ENCODE results near the gene COL5A2.

The COL5A2 gene

DNA sequence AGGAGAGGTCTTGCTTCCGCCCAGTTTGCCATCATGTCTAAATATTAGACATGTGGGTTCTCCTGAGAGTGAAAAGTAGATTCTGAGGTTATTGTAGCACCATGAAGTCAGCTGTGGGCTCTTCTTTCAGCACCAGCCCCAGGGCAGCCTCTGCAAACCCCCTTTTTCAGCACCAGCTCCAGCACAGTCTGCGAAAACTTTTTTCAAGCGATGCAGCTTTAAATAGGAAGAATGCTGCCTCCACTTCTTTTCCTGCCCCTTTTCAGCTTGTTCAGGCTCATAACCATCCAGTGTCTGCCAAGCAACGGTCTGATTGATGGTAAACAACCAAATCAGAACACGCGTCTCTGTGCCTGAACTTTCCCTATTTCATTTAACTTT, at the start of gene COL5A2:
TSS of gene COL5A2 (minus strand) at position 192 of the 381 bp plus-strand sequence. CDS start at position 35, 157 bp downstream.
- Histone ChIP-seq H3K27me3 (replicated peaks; ENCODE audit: control insufficient read depth, insufficient read depth, low read length) (no peaks in the 10 kb centered on the region), H3K9ac (ENCODE audit: low read length) (peak within 1 kb of the TSS; percentile 95), H3K9me3 (ENCODE audit: control insufficient read depth, low read length) (no peaks in the 10 kb centered on the region), H3K36me3 (ENCODE audit: control insufficient read depth, insufficient read depth, low read length, severe bottlenecking) (peaks cover 3% of the 10 kb centered on the region), H3K4me1 (ENCODE audit: control insufficient read depth, insufficient read depth, low read length) (peaks cover 11% of the 10 kb centered on the region), H3K4me3 (ENCODE audit: low read length) (peak within 1 kb of the TSS; percentile 95)
- peak; percentile 95 for DNase-seq (ENCODE audit: low read depth)

DNA sequence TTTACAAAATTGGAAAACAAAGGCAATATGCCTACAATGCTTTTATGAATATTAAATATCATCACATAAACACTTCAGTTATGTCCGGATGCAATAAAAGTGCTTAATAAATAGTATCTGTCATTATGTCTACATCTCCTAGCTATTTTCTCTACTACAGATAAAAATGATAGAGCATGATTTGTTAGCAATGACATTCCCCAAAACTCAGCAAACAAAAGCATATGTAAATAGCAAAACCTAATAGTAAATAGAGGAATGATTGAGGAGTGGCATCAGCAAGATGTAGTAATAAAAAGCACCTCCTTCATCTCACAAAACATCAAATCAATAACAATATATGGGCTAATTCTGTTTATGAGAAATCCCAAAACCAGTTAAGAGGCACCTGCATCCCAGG, 46.5 kb upstream of the COL5A2 start:
- Histone ChIP-seq H3K27me3 (replicated peaks; ENCODE audit: control insufficient read depth, insufficient read depth, low read length) (no peaks in the 10 kb centered on the region), H3K9me3 (ENCODE audit: control insufficient read depth, low read length) (no peaks in the 10 kb centered on the region), H3K4me1 (ENCODE audit: control insufficient read depth, insufficient read depth, low read length) (peaks cover 14% of the 10 kb centered on the region), H3K36me3 (ENCODE audit: control insufficient read depth, insufficient read depth, low read length, severe bottlenecking) (no peaks in the 10 kb centered on the region), H3K9ac (ENCODE audit: low read length) (no peak overlapping the region), H3K4me3 (ENCODE audit: low read length) (no peak overlapping the region)
- DNase-seq (ENCODE audit: low read depth) = no peak

DNA sequence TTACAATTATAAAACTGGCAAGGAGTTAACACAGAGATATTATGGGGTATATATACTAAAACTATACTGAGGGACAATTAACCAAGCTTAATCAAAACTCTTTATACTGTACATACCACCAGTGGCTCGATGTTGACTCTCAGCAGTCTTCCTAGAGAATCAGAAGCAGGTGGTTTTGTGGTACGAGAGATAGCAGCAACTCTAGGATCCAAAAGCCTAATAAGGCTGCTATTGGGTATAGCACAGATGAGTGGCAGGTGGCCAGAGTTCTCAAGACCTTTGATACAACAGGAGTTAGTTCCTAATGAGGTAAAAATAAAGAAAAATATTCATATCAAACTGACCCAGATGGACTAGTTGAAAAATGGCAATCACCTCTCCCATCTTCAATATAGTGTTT, 45.5 kb upstream of the COL5A2 start:
- Histone ChIP-seq H3K27me3 (replicated peaks; ENCODE audit: control insufficient read depth, insufficient read depth, low read length) (no peaks in the 10 kb centered on the region), H3K9me3 (ENCODE audit: control insufficient read depth, low read length) (no peaks in the 10 kb centered on the region), H3K9ac (ENCODE audit: low read length) (no peak overlapping the region), H3K4me3 (ENCODE audit: low read length) (no peak overlapping the region), H3K36me3 (ENCODE audit: control insufficient read depth, insufficient read depth, low read length, severe bottlenecking) (no peaks in the 10 kb centered on the region), H3K4me1 (ENCODE audit: control insufficient read depth, insufficient read depth, low read length) (peaks cover 14% of the 10 kb centered on the region)
- DNase-seq (ENCODE audit: low read depth) = no peak

DNA sequence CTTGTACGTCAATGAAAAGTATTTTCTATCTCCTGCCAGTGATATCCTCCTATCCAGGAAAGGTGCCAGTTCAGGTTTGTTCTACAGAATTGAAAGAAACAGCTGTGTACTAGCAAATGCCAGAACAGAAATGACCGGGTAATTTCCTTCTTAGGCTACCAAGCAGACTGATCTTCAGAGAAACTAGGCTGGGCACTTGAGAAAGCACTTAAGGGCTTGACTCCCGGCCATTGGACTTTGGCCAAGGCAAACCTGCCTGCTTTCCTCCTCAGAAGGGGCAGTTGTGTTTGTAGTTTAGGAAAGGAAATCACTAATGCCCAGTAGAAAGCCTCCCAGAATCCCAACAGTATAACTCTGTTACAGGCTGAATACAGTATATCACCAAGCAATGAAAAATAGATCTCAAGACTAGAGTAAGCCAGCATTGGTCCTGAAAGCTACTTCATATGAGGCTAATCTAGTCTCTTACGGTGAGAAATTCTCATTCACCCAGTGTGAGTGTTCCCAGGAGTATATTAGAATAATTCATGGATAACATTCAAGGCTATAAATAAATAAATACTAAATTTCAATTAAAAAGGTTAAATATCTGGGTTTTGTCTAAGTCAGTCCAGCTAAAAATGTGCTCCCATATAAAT, 43.0 kb upstream of the COL5A2 start:
- H3K4me1 ChIP-seq (ENCODE audit: control insufficient read depth, insufficient read depth, low read length) = peaks cover 14% of the 10 kb centered on the region
- no peaks in the 10 kb centered on the region for H3K27me3 ChIP-seq (replicated peaks; ENCODE audit: control insufficient read depth, insufficient read depth, low read length)
- no peak overlapping the region for H3K4me3 ChIP-seq (ENCODE audit: low read length)
- peak; percentile 57 for DNase-seq (ENCODE audit: low read depth)
- H3K9me3 ChIP-seq (ENCODE audit: control insufficient read depth, low read length) = no peaks in the 10 kb centered on the region
- peak overlapping the region; percentile 3 for H3K9ac ChIP-seq (ENCODE audit: low read length)
- H3K36me3 ChIP-seq (ENCODE audit: control insufficient read depth, insufficient read depth, low read length, severe bottlenecking) = no peaks in the 10 kb centered on the region

DNA sequence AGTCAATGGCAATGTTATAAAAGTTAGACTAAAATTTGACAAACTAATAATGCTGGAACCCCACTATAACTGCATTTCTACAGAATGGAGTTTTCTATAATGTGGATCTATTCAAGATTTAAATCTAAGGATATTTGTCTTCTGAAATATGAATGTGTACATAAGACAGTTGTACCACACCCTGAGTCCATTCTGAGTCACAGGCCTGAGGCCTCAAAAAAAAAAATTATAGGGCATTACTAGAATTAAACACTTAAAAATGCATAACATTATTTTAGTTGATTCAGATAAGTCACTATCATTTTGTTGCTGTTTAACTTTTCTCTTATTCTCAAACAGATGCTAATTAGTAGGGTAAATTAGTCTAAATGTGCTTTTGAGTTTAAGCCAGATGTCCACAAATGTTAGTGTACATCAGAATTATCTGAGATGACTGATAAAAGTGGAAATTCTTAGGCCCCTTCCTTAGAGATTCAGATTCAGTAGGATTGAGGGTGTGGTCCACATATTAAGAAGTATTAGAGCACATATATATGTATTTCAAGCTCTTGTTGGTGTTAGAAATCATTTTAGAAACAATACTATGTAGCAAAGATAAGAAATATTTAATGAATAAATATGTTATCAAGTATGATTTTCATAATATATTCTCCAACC, 42.4 kb upstream of the COL5A2 start:
- Histone ChIP-seq H3K9ac (ENCODE audit: low read length) (peak overlapping the region; percentile 3), H3K4me3 (ENCODE audit: low read length) (no peak overlapping the region), H3K9me3 (ENCODE audit: control insufficient read depth, low read length) (no peaks in the 10 kb centered on the region), H3K36me3 (ENCODE audit: control insufficient read depth, insufficient read depth, low read length, severe bottlenecking) (no peaks in the 10 kb centered on the region), H3K27me3 (replicated peaks; ENCODE audit: control insufficient read depth, insufficient read depth, low read length) (no peaks in the 10 kb centered on the region), H3K4me1 (ENCODE audit: control insufficient read depth, insufficient read depth, low read length) (peaks cover 14% of the 10 kb centered on the region)
- peak; percentile 70 for DNase-seq (ENCODE audit: low read depth)

DNA sequence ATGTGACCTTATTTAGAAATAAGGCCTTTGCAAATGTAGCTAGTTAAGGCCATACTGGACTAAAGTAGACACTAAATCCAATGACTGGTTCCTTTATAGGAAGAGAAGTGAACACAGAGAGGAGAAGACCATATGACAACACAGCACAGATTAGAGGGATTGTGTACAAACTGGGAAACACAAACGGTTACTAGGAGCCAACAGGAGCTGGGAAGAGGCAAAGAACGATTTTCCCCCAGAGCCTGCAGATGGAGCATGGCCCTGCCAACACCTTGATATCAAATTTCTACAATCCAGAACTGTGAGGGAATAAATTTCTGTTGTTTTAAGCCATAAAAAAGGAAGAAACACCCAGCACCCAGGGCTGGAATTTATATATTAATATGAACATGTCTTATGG, 38.7 kb upstream of the COL5A2 start:
- Histone ChIP-seq H3K9ac (ENCODE audit: low read length) (no peak overlapping the region), H3K4me1 (ENCODE audit: control insufficient read depth, insufficient read depth, low read length) (peaks cover 16% of the 10 kb centered on the region), H3K4me3 (ENCODE audit: low read length) (no peak overlapping the region), H3K9me3 (ENCODE audit: control insufficient read depth, low read length) (no peaks in the 10 kb centered on the region), H3K27me3 (replicated peaks; ENCODE audit: control insufficient read depth, insufficient read depth, low read length) (no peaks in the 10 kb centered on the region), H3K36me3 (ENCODE audit: control insufficient read depth, insufficient read depth, low read length, severe bottlenecking) (no peaks in the 10 kb centered on the region)
- no peak for DNase-seq (ENCODE audit: low read depth)

DNA sequence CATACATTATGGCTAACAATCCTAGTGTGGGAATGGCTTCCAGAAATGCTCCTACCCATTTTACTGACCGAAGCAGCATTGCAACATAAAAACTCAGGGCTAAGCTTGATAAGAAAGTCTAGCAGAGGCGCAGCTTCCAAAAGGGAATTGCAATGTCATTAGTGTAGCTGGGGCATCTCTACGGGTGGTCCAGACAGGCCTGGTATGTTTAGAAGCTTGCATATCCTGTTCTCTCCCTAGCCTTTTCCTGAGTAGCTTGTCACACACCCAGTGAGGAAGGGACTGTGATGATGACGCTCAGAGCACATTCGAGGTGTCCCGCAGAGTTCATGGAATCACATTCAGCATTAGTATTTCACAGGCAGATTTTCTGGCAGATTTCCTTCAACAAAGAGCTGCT, 38.0 kb upstream of the COL5A2 start:
- H3K9ac ChIP-seq (ENCODE audit: low read length) = no peak overlapping the region
- no peak overlapping the region for H3K4me3 ChIP-seq (ENCODE audit: low read length)
- H3K36me3 ChIP-seq (ENCODE audit: control insufficient read depth, insufficient read depth, low read length, severe bottlenecking) = no peaks in the 10 kb centered on the region
- H3K27me3 ChIP-seq (replicated peaks; ENCODE audit: control insufficient read depth, insufficient read depth, low read length) = no peaks in the 10 kb centered on the region
- peaks cover 16% of the 10 kb centered on the region for H3K4me1 ChIP-seq (ENCODE audit: control insufficient read depth, insufficient read depth, low read length)
- H3K9me3 ChIP-seq (ENCODE audit: control insufficient read depth, low read length) = no peaks in the 10 kb centered on the region
- no peak for DNase-seq (ENCODE audit: low read depth)

GRCh38 chr2:189217051-189217450, 37.5 kb upstream of the COL5A2 start:
- DNase-seq (ENCODE audit: low read depth) = no peak
- no peaks in the 10 kb centered on the region for H3K36me3 ChIP-seq (ENCODE audit: control insufficient read depth, insufficient read depth, low read length, severe bottlenecking)
- H3K9me3 ChIP-seq (ENCODE audit: control insufficient read depth, low read length) = no peaks in the 10 kb centered on the region
- H3K9ac ChIP-seq (ENCODE audit: low read length) = no peak overlapping the region
- no peaks in the 10 kb centered on the region for H3K27me3 ChIP-seq (replicated peaks; ENCODE audit: control insufficient read depth, insufficient read depth, low read length)
- peaks cover 12% of the 10 kb centered on the region for H3K4me1 ChIP-seq (ENCODE audit: control insufficient read depth, insufficient read depth, low read length)
- no peak overlapping the region for H3K4me3 ChIP-seq (ENCODE audit: low read length)

GRCh38 chr2:189214484-189214883, 34.9 kb upstream of the COL5A2 start:
- Histone ChIP-seq H3K36me3 (ENCODE audit: control insufficient read depth, insufficient read depth, low read length, severe bottlenecking) (no peaks in the 10 kb centered on the region), H3K9ac (ENCODE audit: low read length) (no peak overlapping the region), H3K27me3 (replicated peaks; ENCODE audit: control insufficient read depth, insufficient read depth, low read length) (no peaks in the 10 kb centered on the region), H3K4me3 (ENCODE audit: low read length) (no peak overlapping the region), H3K9me3 (ENCODE audit: control insufficient read depth, low read length) (no peaks in the 10 kb centered on the region), H3K4me1 (ENCODE audit: control insufficient read depth, insufficient read depth, low read length) (peaks cover 22% of the 10 kb centered on the region)
- DNase-seq (ENCODE audit: low read depth) = no peak

- Histone ChIP-seq H3K9me3 (ENCODE audit: control insufficient read depth, low read length) (no peaks in the 10 kb centered on the region), H3K9ac (ENCODE audit: low read length) (no peak overlapping the region), H3K4me1 (ENCODE audit: control insufficient read depth, insufficient read depth, low read length) (peaks cover 35% of the 10 kb centered on the region), H3K36me3 (ENCODE audit: control insufficient read depth, insufficient read depth, low read length, severe bottlenecking) (no peaks in the 10 kb centered on the region), H3K4me3 (ENCODE audit: low read length) (no peak overlapping the region), H3K27me3 (replicated peaks; ENCODE audit: control insufficient read depth, insufficient read depth, low read length) (no peaks in the 10 kb centered on the region)
- no peak for DNase-seq (ENCODE audit: low read depth)
Measured at GRCh38 chr2:189213250-189213649, 33.7 kb upstream of the COL5A2 start.

- peak overlapping the region; percentile 80 for H3K4me3 ChIP-seq (ENCODE audit: low read length)
- H3K27me3 ChIP-seq (replicated peaks; ENCODE audit: control insufficient read depth, insufficient read depth, low read length) = no peaks in the 10 kb centered on the region
Measured at GRCh38 chr2:189210250-189211087, 30.9 kb upstream of the COL5A2 start.

More at GRCh38 chr2:189210250-189211087, 30.9 kb upstream of the COL5A2 start:
- Histone ChIP-seq H3K36me3 (ENCODE audit: control insufficient read depth, insufficient read depth, low read length, severe bottlenecking) (no peaks in the 10 kb centered on the region), H3K9ac (ENCODE audit: low read length) (peak overlapping the region; percentile 90), H3K4me1 (ENCODE audit: control insufficient read depth, insufficient read depth, low read length) (peaks cover 45% of the 10 kb centered on the region), H3K9me3 (ENCODE audit: control insufficient read depth, low read length) (no peaks in the 10 kb centered on the region)
- peak; percentile 95 for DNase-seq (ENCODE audit: low read depth)
